Esophagus muscularis mucosa (tissue), 4 donors: ENCODE results near the gene DLGAP5.

ENCODE experiments used
- EP300 ChIP-seq: sonication (generic); formaldehyde crosslinking; IDR thresholded peaks from one replicate; pipeline ENCODE4 v1.6.1; 2017; ENCODE audit warnings: antibody characterized with exemption
- POLR2A ChIP-seq: fragments of 450-650 bp; IDR thresholded peaks from one replicate; pipeline ENCODE4 v1.6.1; 2017; ENCODE audit warnings: antibody characterized with exemption, moderate library complexity, mild to moderate bottlenecking, low read depth
- POLR2AphosphoS5 ChIP-seq, 2 donors: sonication (generic); formaldehyde crosslinking; IDR thresholded peaks; one replicate each; pipeline ENCODE4 v1.6.1; 2017; ENCODE audit warnings: antibody characterized with exemption in 2 of 2
- TF ChIP-seq, protein P1 (sequence below), 3 experiments: fragments of 200-600 bp in 2 of 3; fragments of 450-650 bp in 1 of 3; sonication (generic) in 2 of 3; IDR thresholded peaks; one replicate each; pipeline ENCODE4 v1.5.1; 2017 to 2019; ENCODE audit warnings: antibody characterized with exemption in 3 of 3, mild to moderate bottlenecking in 2 of 3, moderate library complexity in 1 of 3

GRCh38 chr14:55118761-55119160, 72.6 kb downstream of the DLGAP5 start:
- TF ChIP-seq, protein P1, sequence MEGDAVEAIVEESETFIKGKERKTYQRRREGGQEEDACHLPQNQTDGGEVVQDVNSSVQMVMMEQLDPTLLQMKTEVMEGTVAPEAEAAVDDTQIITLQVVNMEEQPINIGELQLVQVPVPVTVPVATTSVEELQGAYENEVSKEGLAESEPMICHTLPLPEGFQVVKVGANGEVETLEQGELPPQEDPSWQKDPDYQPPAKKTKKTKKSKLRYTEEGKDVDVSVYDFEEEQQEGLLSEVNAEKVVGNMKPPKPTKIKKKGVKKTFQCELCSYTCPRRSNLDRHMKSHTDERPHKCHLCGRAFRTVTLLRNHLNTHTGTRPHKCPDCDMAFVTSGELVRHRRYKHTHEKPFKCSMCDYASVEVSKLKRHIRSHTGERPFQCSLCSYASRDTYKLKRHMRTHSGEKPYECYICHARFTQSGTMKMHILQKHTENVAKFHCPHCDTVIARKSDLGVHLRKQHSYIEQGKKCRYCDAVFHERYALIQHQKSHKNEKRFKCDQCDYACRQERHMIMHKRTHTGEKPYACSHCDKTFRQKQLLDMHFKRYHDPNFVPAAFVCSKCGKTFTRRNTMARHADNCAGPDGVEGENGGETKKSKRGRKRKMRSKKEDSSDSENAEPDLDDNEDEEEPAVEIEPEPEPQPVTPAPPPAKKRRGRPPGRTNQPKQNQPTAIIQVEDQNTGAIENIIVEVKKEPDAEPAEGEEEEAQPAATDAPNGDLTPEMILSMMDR (IDR thresholded peaks at IDR 0.05) = no peak
- TF ChIP-seq POLR2AphosphoS5 (IDR thresholded peaks at IDR 0.05) (no peak), EP300 (no peak), POLR2A (no peak)
